DND-41 (cell line): ENCODE results near the gene MDFI.

Experiments used
- CTCF ChIP-seq: IDR thresholded peaks from 2 replicates; pipeline ENCODE4 v1.5.1; 2012; ENCODE audit warnings: borderline replicate concordance, low read length, moderate library complexity, mild to moderate bottlenecking; ENCODE audit not compliant: poor library complexity, severe bottlenecking; ENCODE audit errors: extremely low read depth
- EZH2 ChIP-seq: IDR thresholded peaks from 3 replicates; pipeline ENCODE4 v1.6.1; 2012; ENCODE audit warnings: borderline replicate concordance, low read depth, mild to moderate bottlenecking, moderate library complexity, low read length, inconsistent platforms; ENCODE audit not compliant: severe bottlenecking

- TF ChIP-seq CTCF (no peak), EZH2 (no peak)
These were observed 47.5 kb downstream of the MDFI start for GRCh38 chr6:41685641-41686380.
